GM12878 (cell line): Measurements from ENCODE around the gene SLC25A51. TPM values are rescaled to one million over a fixed set of nuclear protein-coding genes. Genes with fewer than 3 reads are reported as not detected.

Experiments
- ATAC-seq: fragments of 200-7000 bp; cut with Tn5 transposase; 3 replicates; pipeline ENCODE4 v1.9.1; 2020; ENCODE audit warnings: mild to moderate bottlenecking, moderate library complexity
- BruUV-seq: library from RNA; stranded (reverse); fragments of 400-500 nt; replicated peaks from 2 replicates; lab custom pipeline; 2021; lab: Mats Ljungman, UMichigan
- CTCF ChIA-PET: fragments of 300-600 bp; sonication (Branson Sonifier 250); formaldehyde crosslinking; extraction: SDS; loops from one replicate; lab custom pipeline; 2021; ENCODE audit warnings: inconsistent platforms; lab: Yijun Ruan, JAX
- POLR2A ChIA-PET: fragments of 350-600 bp; formaldehyde crosslinking; extraction: SDS; loops from one replicate; lab custom pipeline; 2021; ENCODE audit warnings: inconsistent platforms; lab: Charles Lee
- RAD21 ChIA-PET: fragments of 300-600 bp; sonication (Branson Sonifier 250); formaldehyde crosslinking; loops from one replicate; lab custom pipeline; 2023; ENCODE audit warnings: antibody characterized with exemption; ENCODE audit not compliant: unreplicated experiment; lab: Charles Lee
- SMC1A ChIA-PET: fragments of 300-600 bp; sonication (Branson Sonifier 250); formaldehyde crosslinking; loops from one replicate; lab custom pipeline; 2023; ENCODE audit not compliant: unreplicated experiment, uncharacterized antibody; lab: Charles Lee
- DNase-seq: peaks from one replicate; pipeline ENCODE4 v3.0.0-alpha.2; 2011; ENCODE audit warnings: low read depth, low spot score
- FAIRE-seq: peaks from 3 replicates; lab custom pipeline; 2011; peaks lifted over from hg19 to GRCh38; lab: Jason Lieb, UNC
- H2AFZ ChIP-seq: 2 replicates; pipeline ENCODE4 v1.6.0; 2011; ENCODE audit warnings: low read depth, low read length, control low read depth; ENCODE audit not compliant: control insufficient read depth
- H3K27ac ChIP-seq: 2 replicates; pipeline ENCODE4 v1.5.1; 2011; ENCODE audit warnings: control low read depth; ENCODE audit not compliant: control insufficient read depth, insufficient read depth
- H3K27me3 ChIP-seq, 2 experiments: replicated peaks in 1 of 2; 2 replicates each; pipeline versions ENCODE4 v1.6.0 to v1.6.1; 2011; ENCODE audit warnings: low read length in 1 of 2; ENCODE audit not compliant: control insufficient read depth in 2 of 2, insufficient read depth in 2 of 2
- H3K36me3 ChIP-seq, 2 experiments: 2 replicates each; pipeline ENCODE4 v1.5.1; 2011; ENCODE audit warnings: low read length in 1 of 2; ENCODE audit not compliant: control insufficient read depth in 2 of 2, insufficient read depth in 2 of 2
- H3K4me1 ChIP-seq: 2 replicates; pipeline ENCODE4 v1.6.1; 2011; ENCODE audit warnings: mild to moderate bottlenecking, low read length, moderate library complexity, mixed read lengths; ENCODE audit not compliant: control insufficient read depth, insufficient read depth
- H3K4me2 ChIP-seq: 2 replicates; pipeline ENCODE4 v1.6.0; 2011; ENCODE audit warnings: control low read depth; ENCODE audit not compliant: control insufficient read depth, insufficient read depth
- H3K4me3 ChIP-seq: fragments of 200-600 bp; sonication (generic); 2 replicates; pipeline ENCODE4 v1.5.1; 2016
- H3K79me2 ChIP-seq: 2 replicates; pipeline ENCODE4 v1.6.0; 2011; ENCODE audit warnings: low read length; ENCODE audit not compliant: control insufficient read depth, insufficient read depth
- H3K9ac ChIP-seq: 2 replicates; pipeline ENCODE4 v1.8.0; 2011; ENCODE audit warnings: low read length, control low read depth, mixed read lengths; ENCODE audit not compliant: control insufficient read depth, insufficient read depth
- H3K9me3 ChIP-seq: replicated peaks from 3 replicates; pipeline ENCODE4 v1.5.1; 2011; ENCODE audit warnings: mild to moderate bottlenecking, low read length; ENCODE audit not compliant: control insufficient read depth, insufficient read depth
- H4K20me1 ChIP-seq: 2 replicates; pipeline ENCODE4 v1.6.0; 2011; ENCODE audit not compliant: control insufficient read depth, insufficient read depth
- ASH2L ChIP-seq: fragments of 300-600, 200-600 bp; sonication (generic); IDR thresholded peaks from 2 replicates; pipeline ENCODE4 v1.6.1; 2017; ENCODE audit warnings: low read depth, mild to moderate bottlenecking, borderline replicate concordance
- ATF7 ChIP-seq: fragments of 450-650 bp; IDR thresholded peaks from 2 replicates; pipeline ENCODE4 v1.6.1; 2016; ENCODE audit warnings: low read depth, mild to moderate bottlenecking
- BACH1 ChIP-seq: fragments of 450-650 bp; IDR thresholded peaks from 2 replicates; pipeline ENCODE4 v1.6.1; 2017; ENCODE audit warnings: mild to moderate bottlenecking, borderline replicate concordance
- BHLHE40 ChIP-seq, 2 experiments: fragments of 450-650 bp in 1 of 2; IDR thresholded peaks; 2 replicates each; pipeline ENCODE4 v1.6.1; 2011 to 2017; ENCODE audit warnings: low read depth in 2 of 2, borderline replicate concordance in 1 of 2, improper control_type of control experiment in 1 of 2, low read length in 1 of 2, mild to moderate bottlenecking in 1 of 2
- DPF2 ChIP-seq: fragments of 450-650 bp; IDR thresholded peaks from 2 replicates; pipeline ENCODE4 v1.6.1; 2017; ENCODE audit warnings: mild to moderate bottlenecking
- GATAD2B ChIP-seq: fragments of 450-650 bp; conservative IDR thresholded peaks from 2 replicates; pipeline ENCODE4 v1.6.1; 2017; ENCODE audit warnings: low read depth, mild to moderate bottlenecking, moderate library complexity
- MTA3 ChIP-seq: IDR thresholded peaks from 2 replicates; pipeline ENCODE4 v1.6.1; 2012; ENCODE audit warnings: low read length, inconsistent platforms, borderline replicate concordance
- MXI1 ChIP-seq: fragments of 150-350 bp; IDR thresholded peaks from 2 replicates; pipeline ENCODE4 v1.6.1; 2011; ENCODE audit warnings: low read depth, mild to moderate bottlenecking, inconsistent platforms, low read length, improper control_type of control experiment
- NFIC ChIP-seq: IDR thresholded peaks from 2 replicates; pipeline ENCODE4 v1.6.1; 2012; ENCODE audit warnings: low read depth, mild to moderate bottlenecking, inconsistent platforms, low read length, moderate library complexity
- SIX5 ChIP-seq: IDR thresholded peaks from 2 replicates; pipeline ENCODE4 v1.6.1; 2011; ENCODE audit warnings: mild to moderate bottlenecking, low read depth, low read length, moderate library complexity; ENCODE audit not compliant: severe bottlenecking
- STAT3 ChIP-seq: IDR thresholded peaks from 2 replicates; pipeline ENCODE4 v1.6.1; 2011; ENCODE audit warnings: low read depth, low read length, improper control_type of control experiment
- ZNF274 ChIP-seq: IDR thresholded peaks from one replicate; pipeline ENCODE4 v1.8.0; 2011; ENCODE audit not compliant: insufficient read length, insufficient read depth
- WGBS: methylation state at CpG from one replicate; pipeline ENCODE4 v1.1.6; 2016; ENCODE audit warnings: low lambda C conversion rate; ENCODE audit not compliant: insufficient replicate concordance, insufficient coverage; ENCODE audit errors: missing lambda C conversion rate; 5-methylcytosine and 5-hydroxymethylcytosine counted together
- in situ Hi-C: fragments of 300-500 bp; cut with MboI; formaldehyde crosslinking; loops from 9 replicates; pipeline ENCODE4 v1.14.3; 2018; ENCODE audit warnings: mixed read lengths
- intact Hi-C: fragments of 100-400 bp; cut with micrococcal nuclease; formaldehyde crosslinking; loops from one replicate; pipeline ENCODE4 v1.14.2; 2022; ENCODE audit not compliant: unreplicated experiment
- polyA plus RNA-seq, 11 experiments: library from polyadenylated mRNA; depleted of rRNA in 4 of 11; unstranded in 6 of 11; stranded (reverse) in 5 of 11; fragments of >200 nt; fragmentation: Nextera tagmentation in 4 of 11; fragmentation: Illumina TruSeq in 1 of 11; extraction: Ambion mirVana in 4 of 11; extraction: Trizol in 1 of 11; gene quantifications; 1 replicate in 1 of 11; 2 replicates in 10 of 11; pipeline versions ENCODE4 v1.2.1 to v1.2.3, GENCODE V29; 2011 to 2016; ENCODE audit warnings: inconsistent platforms in 2 of 11, missing spikeins in 2 of 11, low read depth in 1 of 11
- total RNA-seq, 4 experiments: library from RNA; depleted of rRNA in 3 of 4; stranded (reverse); fragments of >200 nt in 3 of 4; fragmentation: Illumina TruSeq in 1 of 4; extraction: Trizol in 1 of 4; gene quantifications; 2 replicates each; pipeline versions ENCODE4 v1.2.1 to v1.2.3, GENCODE V29; 2013 to 2021
- TF ChIP-seq, protein P1 (sequence below): IDR thresholded peaks from 2 replicates; pipeline ENCODE4 v1.6.1; 2012; ENCODE audit warnings: low read depth, low read length, improper control_type of control experiment

SLC25A51 gene
- total and polyA plus RNA-seq, 10 of the 15 experiments (the other 5 are each of a cell fraction or from before 2014, with no cell fraction given): 3.8 to 29.3 (median 13.2) TPM

DNA sequence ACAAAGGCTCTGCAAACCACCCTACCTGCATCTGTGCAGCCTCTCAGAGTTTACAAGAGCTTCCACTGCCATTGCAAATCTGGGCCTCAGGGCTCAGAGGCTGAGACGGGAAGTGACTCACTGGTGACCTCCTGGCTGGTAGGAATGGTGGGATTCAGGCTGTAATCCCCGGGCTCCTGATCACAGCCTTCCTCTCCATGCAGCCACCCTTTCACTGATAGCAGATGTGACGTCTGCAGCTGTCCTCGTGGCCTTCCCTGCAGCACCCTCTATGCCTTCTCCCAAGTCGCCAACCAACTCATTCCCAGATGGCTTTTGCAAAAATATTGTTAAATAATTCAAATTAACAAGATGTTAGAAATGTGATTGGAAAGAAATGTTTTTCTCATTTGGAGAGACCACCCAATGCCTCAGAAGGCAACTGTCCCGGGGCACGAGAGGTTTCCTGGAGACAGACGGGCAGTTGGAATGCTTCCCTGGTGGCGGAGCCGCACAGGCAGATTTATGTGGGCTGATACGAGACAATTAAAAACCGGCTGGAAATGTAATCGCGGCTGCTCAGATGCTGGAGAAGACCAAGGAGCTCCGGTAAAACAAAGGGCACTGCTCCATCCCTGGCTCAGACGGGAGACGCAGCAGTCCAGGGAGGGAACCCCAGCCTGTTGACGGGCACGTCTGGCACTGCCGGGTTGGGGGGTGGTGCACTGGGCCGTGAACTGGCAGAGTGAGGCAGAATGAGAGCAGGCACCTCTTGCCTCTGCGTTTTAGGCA is 34.4 kb upstream of the SLC25A51 start:
- CTCF ChIA-PET: no interaction called here
- 58% methylated on average over 22 of the region's 22 CpGs for WGBS
- Histone ChIP-seq H3K4me2 (no peak overlapping the region), H2AFZ (no peak overlapping the region), H3K27ac (no peak overlapping the region), H4K20me1 (no peaks in the 10 kb centered on the region), H3K79me2 (no peaks in the 10 kb centered on the region), H3K27me3 (no peaks in the 10 kb centered on the region; a peak in 1 of 4 replicates), H3K9ac (no peak overlapping the region), H3K36me3 (no peaks in the 10 kb centered on the region), H3K4me1 (no peaks in the 10 kb centered on the region), H3K4me3 (no peak overlapping the region), H3K9me3 (no peaks in the 10 kb centered on the region)
- RAD21 ChIA-PET: interaction anchor here (1.0 kb wide), 1 partner anchor 17 kb away, joined by 3 read pairs; no protein-coding TSS in a partner anchor
- no peak for DNase-seq
- in situ Hi-C loops: no loop called here
- TF ChIP-seq BACH1: no peak
- TF ChIP-seq MTA3: no peak
- ATAC-seq: no peak
- intact Hi-C loops: no loop called here
- no peak for FAIRE-seq
- SMC1A ChIA-PET: interaction anchor here (1.1 kb wide), 1 partner anchor 40 kb away, joined by 3 read pairs; no protein-coding TSS in a partner anchor
- POLR2A ChIA-PET: no interaction called here
- BruUV-seq: no TSS peak

DNA sequence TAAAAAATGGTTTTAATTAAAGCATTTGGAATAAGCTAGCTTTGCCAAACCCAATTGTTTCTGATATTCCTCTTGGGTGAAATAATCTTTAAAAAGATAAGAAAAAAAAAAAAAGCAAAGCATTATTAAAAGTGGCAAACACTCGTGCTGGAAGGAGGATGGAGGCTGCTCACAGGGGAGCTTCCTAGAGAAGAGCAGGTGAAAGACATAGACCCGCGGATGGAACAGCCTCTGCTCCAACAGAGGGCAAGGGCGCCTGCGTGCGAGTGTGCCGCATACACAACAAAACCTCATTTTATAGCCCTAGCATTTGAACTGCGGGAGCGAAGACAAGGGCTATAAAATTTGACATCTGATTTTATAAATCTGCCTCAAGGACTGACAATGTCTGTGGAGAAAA is 33.4 kb upstream of the SLC25A51 start:
- RAD21 ChIA-PET: interaction anchor here (1.0 kb wide), 1 partner anchor 16 kb away, joined by 3 read pairs; no protein-coding TSS in a partner anchor
- intact Hi-C loops: no loop called here
- WGBS: 83% methylated on average over 9 of the region's 9 CpGs
- POLR2A ChIA-PET: interaction anchor here (1.2 kb wide), 1 partner anchor 15 kb away, joined by 3 read pairs; no protein-coding TSS in a partner anchor
- ATAC-seq: no peak
- Histone ChIP-seq H3K9ac (no peak overlapping the region), H2AFZ (no peak overlapping the region), H3K27ac (no peak overlapping the region), H3K36me3 (no peaks in the 10 kb centered on the region), H3K4me1 (no peaks in the 10 kb centered on the region), H3K4me3 (no peak overlapping the region), H3K79me2 (no peaks in the 10 kb centered on the region), H3K9me3 (no peaks in the 10 kb centered on the region), H4K20me1 (no peaks in the 10 kb centered on the region)
- no peak for FAIRE-seq
- no TSS peak for BruUV-seq
- CTCF ChIA-PET: no interaction called here
- SMC1A ChIA-PET: interaction anchor here (1.1 kb wide), 2 partner anchors 41 to 458 kb away, joined by 3 read pairs; no protein-coding TSS in a partner anchor
- no peak for DNase-seq
- in situ Hi-C loops: no loop called here
- TF ChIP-seq ASH2L (no peak), STAT3 (no peak), BHLHE40 (IDR thresholded peaks at IDR 0.05; ENCODE audit: borderline replicate concordance in 1 of 2, low read depth in 2 of 2, low read length in 1 of 2) (no peak), ZNF274 (no peak), MTA3 (no peak), NFIC (no peak), MXI1 (no peak), DPF2 (no peak), ATF7 (no peak), SIX5 (no peak), GATAD2B (no peak)
- TF ChIP-seq, protein P1, sequence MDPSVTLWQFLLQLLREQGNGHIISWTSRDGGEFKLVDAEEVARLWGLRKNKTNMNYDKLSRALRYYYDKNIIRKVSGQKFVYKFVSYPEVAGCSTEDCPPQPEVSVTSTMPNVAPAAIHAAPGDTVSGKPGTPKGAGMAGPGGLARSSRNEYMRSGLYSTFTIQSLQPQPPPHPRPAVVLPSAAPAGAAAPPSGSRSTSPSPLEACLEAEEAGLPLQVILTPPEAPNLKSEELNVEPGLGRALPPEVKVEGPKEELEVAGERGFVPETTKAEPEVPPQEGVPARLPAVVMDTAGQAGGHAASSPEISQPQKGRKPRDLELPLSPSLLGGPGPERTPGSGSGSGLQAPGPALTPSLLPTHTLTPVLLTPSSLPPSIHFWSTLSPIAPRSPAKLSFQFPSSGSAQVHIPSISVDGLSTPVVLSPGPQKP: no peak
- TF ChIP-seq, all 136 proteins: peak for 0
- Histone ChIP-seq H3K4me2 (no peak overlapping the region), H3K27me3 (no peaks in the 10 kb centered on the region)
